GM10847 (cell line): ENCODE results near the gene SNURF.

Experiments
- POLR2A ChIP-seq: IDR thresholded peaks from 2 replicates; pipeline ENCODE4 v1.6.1; 2011; ENCODE audit not compliant: insufficient read length; ENCODE audit errors: extremely low read depth

Gene SNURF, protein sequence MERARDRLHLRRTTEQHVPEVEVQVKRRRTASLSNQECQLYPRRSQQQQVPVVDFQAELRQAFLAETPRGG

GRCh38 chr15:24954783-24955530, at the start of gene SNURF, which contains the start of gene SNRPN:
SNURF (plus strand) TSS chr15:24954987; CDS start chr15:24955049, 62 bp downstream.
SNRPN (plus strand) TSS chr15:24954987; CDS start chr15:24974454, 19,467 bp downstream.
- peak; percentile 80 for TF ChIP-seq POLR2A

- no peak for TF ChIP-seq POLR2A
Observed at GRCh38 chr15:24916305-24917009, 38.3 kb upstream of the SNURF start.

DNA sequence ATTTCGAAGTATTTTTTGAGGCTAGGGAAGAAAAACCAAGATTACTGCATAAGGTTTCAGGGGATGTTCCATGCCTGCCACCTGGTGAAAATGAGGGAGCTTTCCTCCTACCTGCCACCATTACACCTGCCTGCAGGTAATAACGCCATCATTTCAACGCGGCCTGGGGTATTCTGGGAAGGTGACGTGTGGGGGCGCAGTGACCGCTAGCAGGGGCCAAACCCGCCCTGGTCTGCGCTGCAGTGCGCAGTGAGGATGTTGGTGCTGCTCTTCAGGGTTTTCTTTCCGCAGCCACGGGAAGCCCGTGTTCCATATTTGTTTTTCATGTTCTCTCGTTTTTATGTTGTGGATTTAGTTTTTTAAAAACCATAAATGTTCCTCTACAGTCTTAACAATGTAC, 37.4 kb upstream of the SNURF start:
- no peak for TF ChIP-seq POLR2A

DNA sequence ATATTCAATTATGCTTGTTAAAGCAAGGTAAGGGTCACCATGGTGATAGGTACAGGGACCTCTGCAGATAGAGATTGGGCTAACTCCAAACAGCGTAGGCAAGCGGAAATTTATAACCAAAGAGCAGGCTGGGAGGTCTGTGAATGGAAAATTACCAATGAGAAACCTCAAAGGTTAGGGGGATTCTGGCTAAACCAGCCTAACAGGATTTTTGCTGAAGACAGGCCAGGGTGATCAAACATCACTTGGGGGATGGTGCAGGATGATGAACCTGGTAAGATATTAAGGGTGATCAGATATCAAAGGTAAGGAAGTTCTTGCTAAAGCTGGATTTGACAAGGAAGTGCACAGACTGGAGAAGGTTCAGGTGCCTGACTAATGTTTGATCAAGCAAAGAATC, 35.3 kb upstream of the SNURF start:
- no peak for TF ChIP-seq POLR2A

GRCh38 chr15:24924153-24924552, 30.6 kb upstream of the SNURF start:
- no peak for TF ChIP-seq POLR2A

GRCh38 chr15:24924621-24925020, 30.2 kb upstream of the SNURF start:
- no peak for TF ChIP-seq POLR2A

GRCh38 chr15:24933716-24934115, 21.1 kb upstream of the SNURF start:
- no peak for TF ChIP-seq POLR2A

- no peak for TF ChIP-seq POLR2A
Observed at GRCh38 chr15:24940236-24940635, 14.6 kb upstream of the SNURF start.

DNA sequence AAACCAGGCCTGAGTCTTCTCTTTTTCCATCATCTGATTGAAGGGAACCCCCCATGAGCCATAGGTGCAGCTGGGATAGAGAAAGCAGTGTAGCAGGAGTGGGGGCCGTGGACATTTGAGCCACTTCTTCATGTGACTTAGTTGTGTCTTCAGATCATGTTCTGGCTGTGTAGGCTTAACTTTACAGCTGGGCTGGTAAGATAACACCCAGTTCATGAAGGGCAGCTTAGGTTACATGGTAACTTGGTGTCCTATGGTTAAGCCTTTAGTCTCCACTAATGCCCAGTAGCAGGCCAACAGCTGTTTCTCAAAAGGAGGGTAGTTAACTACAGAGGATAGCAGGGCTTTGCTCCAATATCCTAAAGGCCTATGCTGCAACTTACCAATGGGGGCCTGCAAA, 11.4 kb upstream of the SNURF start:
- TF ChIP-seq POLR2A = no peak

GRCh38 chr15:24944954-24945353, 9.8 kb upstream of the SNURF start:
- no peak for TF ChIP-seq POLR2A

- TF ChIP-seq POLR2A = no peak
Observed at GRCh38 chr15:24945711-24946110, 9.1 kb upstream of the SNURF start.

DNA sequence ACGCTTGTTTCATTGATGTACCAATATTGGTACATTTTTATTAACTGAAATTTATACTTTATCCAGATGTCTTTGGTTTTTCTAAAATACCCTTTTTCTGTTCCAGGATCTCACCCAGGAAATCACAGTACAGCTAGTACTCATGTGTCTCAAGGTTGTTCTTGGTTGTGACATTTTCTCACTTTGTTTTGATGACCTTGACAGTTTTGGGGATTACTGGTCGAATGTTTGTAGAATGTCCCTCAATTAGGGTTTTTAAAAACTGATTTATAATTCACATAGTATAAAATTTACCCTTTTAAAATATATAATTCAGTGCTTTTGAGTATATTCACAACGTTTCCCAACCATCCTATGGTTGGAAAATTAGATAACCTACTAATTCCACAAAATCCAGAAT, 6.3 kb upstream of the SNURF start:
- TF ChIP-seq POLR2A = no peak

- no peak for TF ChIP-seq POLR2A
Observed at GRCh38 chr15:24955531-24955921, 739 bp downstream of the SNURF start.

GRCh38 chr15:24956111-24956838, 1.5 kb downstream of the SNURF start:
- peak; percentile 33 for TF ChIP-seq POLR2A

GRCh38 chr15:24957691-24958090, 2.9 kb downstream of the SNURF start:
- TF ChIP-seq POLR2A = no peak

DNA sequence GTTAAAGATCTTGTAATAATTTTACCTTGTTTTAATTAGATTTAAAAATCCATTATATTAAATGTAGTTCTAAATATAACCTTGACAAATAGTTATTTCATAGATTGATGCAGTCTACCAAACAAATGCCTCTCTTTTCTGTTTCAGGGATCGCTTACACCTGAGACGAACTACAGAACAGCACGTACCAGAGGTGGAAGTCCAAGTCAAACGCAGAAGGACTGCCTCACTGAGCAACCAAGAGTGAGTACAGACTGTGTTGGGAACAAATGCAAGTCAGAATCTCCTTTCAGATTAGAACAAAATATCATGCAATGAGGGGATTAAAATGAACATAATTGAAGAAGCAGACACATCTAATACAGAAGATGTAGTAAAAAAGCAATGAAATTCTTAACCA, 7.2 kb downstream of the SNURF start:
- no peak for TF ChIP-seq POLR2A
